Endothelial cell of umbilical vein (primary cell): Measurements from ENCODE around the gene STUM. TPM values are rescaled to one million over a fixed set of nuclear protein-coding genes. Genes with fewer than 3 reads are reported as not detected.

ENCODE experiments used
- BruUV-seq: library from RNA; stranded (reverse); fragments of 400-500 nt; replicated peaks from 2 replicates; lab custom pipeline; 2021; lab: Mats Ljungman, UMichigan
- CTCF ChIA-PET: fragments of 300-600, 350-600 bp; sonication (Branson Sonifier 250); formaldehyde crosslinking; loops from one replicate; lab custom pipeline; 2021; ENCODE audit warnings: antibody characterized with exemption, inconsistent platforms; lab: Charles Lee
- POLR2A ChIA-PET: fragments of 300-600, 350-600 bp; sonication (Branson Sonifier 250); formaldehyde crosslinking; loops from one replicate; lab custom pipeline; 2021; ENCODE audit warnings: antibody characterized with exemption, inconsistent platforms; lab: Charles Lee
- DNase-seq: peaks from one replicate; pipeline ENCODE4 v3.0.0-alpha.2; 2011; ENCODE audit warnings: low read depth, low spot score
- FAIRE-seq: peaks from 2 replicates; lab custom pipeline; 2011; peaks lifted over from hg19 to GRCh38; lab: Jason Lieb, UNC
- H2AFZ ChIP-seq: 2 replicates; pipeline ENCODE4 v1.6.0; 2012; ENCODE audit warnings: low read depth, low read length, control low read depth, inconsistent platforms
- H3K27ac ChIP-seq: 2 replicates; pipeline ENCODE4 v1.5.1; 2011; ENCODE audit warnings: low read depth, mild to moderate bottlenecking, control low read depth, low read length, moderate library complexity; ENCODE audit not compliant: insufficient read depth
- H3K27me3 ChIP-seq, 2 experiments: 2 replicates each; pipeline versions ENCODE4 v1.6.0 to v1.6.1; 2011; ENCODE audit warnings: low read length in 2 of 2, mixed read lengths in 1 of 2; ENCODE audit not compliant: control insufficient read depth in 2 of 2, insufficient read depth in 2 of 2
- H3K36me3 ChIP-seq, 2 experiments: 2 replicates in 1 of 2; 3 replicates in 1 of 2; pipeline ENCODE4 v1.5.1; 2011; ENCODE audit warnings: low read length in 2 of 2, mild to moderate bottlenecking in 1 of 2, moderate library complexity in 1 of 2; ENCODE audit not compliant: control insufficient read depth in 2 of 2, insufficient read depth in 2 of 2; ENCODE audit errors: extremely low read depth in 1 of 2
- H3K4me1 ChIP-seq: 3 replicates; pipeline ENCODE4 v1.5.1; 2011; ENCODE audit warnings: mild to moderate bottlenecking, low read length; ENCODE audit not compliant: control insufficient read depth, insufficient read depth; ENCODE audit errors: extremely low read depth
- H3K4me2 ChIP-seq: 2 replicates; pipeline ENCODE4 v1.6.1; 2011; ENCODE audit warnings: low read length, control low read depth, mixed read lengths; ENCODE audit not compliant: insufficient read depth
- H3K4me3 ChIP-seq, 3 experiments: fragments of 200-600 bp in 1 of 3; sonication (generic), shearing (Covaris generic) in 1 of 3; replicated peaks in 1 of 3; 2 replicates each; pipeline ENCODE4 v1.5.1; 2011 to 2016; ENCODE audit warnings: control low read depth in 3 of 3, low read length in 3 of 3, mild to moderate bottlenecking in 2 of 3, inconsistent platforms in 1 of 3, low read depth in 1 of 3, moderate library complexity in 1 of 3; ENCODE audit not compliant: insufficient read depth in 1 of 3
- H3K79me2 ChIP-seq: 2 replicates; pipeline ENCODE4 v1.6.0; 2012; ENCODE audit warnings: low read length, inconsistent platforms; ENCODE audit not compliant: control insufficient read depth, insufficient read depth
- H3K9ac ChIP-seq: replicated peaks from 2 replicates; pipeline ENCODE3; 2011; ENCODE audit warnings: low read length, control low read depth; ENCODE audit not compliant: insufficient read depth; ENCODE audit errors: extremely low read depth
- H3K9me1 ChIP-seq: replicated peaks from 3 replicates; pipeline ENCODE4 v1.6.0; 2011; ENCODE audit warnings: mild to moderate bottlenecking, low read length; ENCODE audit not compliant: control insufficient read depth, insufficient read depth; ENCODE audit errors: extremely low read depth
- H3K9me3 ChIP-seq: replicated peaks from 2 replicates; pipeline ENCODE4 v1.5.1; 2012; ENCODE audit warnings: low read length, inconsistent platforms; ENCODE audit not compliant: control insufficient read depth, insufficient read depth
- H4K20me1 ChIP-seq: replicated peaks from 2 replicates; pipeline ENCODE3; 2011; ENCODE audit warnings: mild to moderate bottlenecking, low read length; ENCODE audit not compliant: control insufficient read depth, insufficient read depth; ENCODE audit errors: extremely low read depth
- CTCF ChIP-seq, 2 donors: IDR thresholded peaks; 1 replicate in 1 of 2; 2 replicates in 1 of 2; pipeline ENCODE4 v1.5.1; 2011; ENCODE audit warnings: low read length in 2 of 2, mild to moderate bottlenecking in 2 of 2, moderate library complexity in 2 of 2, control low read depth in 1 of 2, inconsistent platforms in 1 of 2, low read depth in 1 of 2; ENCODE audit not compliant: insufficient read depth in 1 of 2; ENCODE audit errors: extremely low read depth in 1 of 2
- EZH2 ChIP-seq: IDR thresholded peaks from 2 replicates; pipeline ENCODE4 v1.6.1; 2012; ENCODE audit warnings: borderline replicate concordance, low read depth, mild to moderate bottlenecking, moderate library complexity, low read length, inconsistent platforms; ENCODE audit not compliant: severe bottlenecking
- FOS ChIP-seq: IDR thresholded peaks from 2 replicates; pipeline ENCODE4 v1.6.1; 2011; ENCODE audit warnings: mild to moderate bottlenecking, low read length, moderate library complexity, borderline replicate concordance; ENCODE audit not compliant: insufficient read depth
- GATA2 ChIP-seq: IDR thresholded peaks from 2 replicates; pipeline ENCODE4 v1.7.0; 2011; ENCODE audit warnings: low read depth, mild to moderate bottlenecking, moderate library complexity, mixed read lengths, low read length; ENCODE audit not compliant: insufficient read length, insufficient read depth
- JUN ChIP-seq: IDR thresholded peaks from 2 replicates; pipeline ENCODE4 v1.6.1; 2011; ENCODE audit warnings: borderline replicate concordance, low read depth; ENCODE audit not compliant: insufficient read length, insufficient read depth
- MAX ChIP-seq: IDR thresholded peaks from 2 replicates; pipeline ENCODE4 v1.6.1; 2011; ENCODE audit not compliant: insufficient read depth, insufficient read length
- MYC ChIP-seq: IDR thresholded peaks from one replicate; pipeline ENCODE4 v1.6.1; 2011; ENCODE audit warnings: mild to moderate bottlenecking, low read depth, low read length
- POLR2A ChIP-seq: IDR thresholded peaks from 2 replicates; pipeline ENCODE4 v1.6.1; 2012; ENCODE audit warnings: low read depth, mild to moderate bottlenecking, control low read depth, low read length
- POLR2AphosphoS5 ChIP-seq: IDR thresholded peaks from 2 replicates; pipeline ENCODE4 v1.6.1; 2012; ENCODE audit warnings: low read depth, mild to moderate bottlenecking, control low read depth, low read length, moderate library complexity; ENCODE audit not compliant: insufficient read depth
- dilution Hi-C: fragments of 300-500 bp; cut with MboI; formaldehyde crosslinking; loops from one replicate; pipeline ENCODE4 v1.15.0; 2019; ENCODE audit warnings: low sequenced_read_pairs; ENCODE audit not compliant: extremely low pct_ligation_motif_present
- intact Hi-C: fragments of 100-400 bp; cut with micrococcal nuclease; formaldehyde crosslinking; loops from one replicate; pipeline ENCODE4 v1.10.0; 2022
- polyA plus RNA-seq, 4 experiments: library from polyadenylated mRNA; depleted of rRNA in 3 of 4; stranded (reverse) in 3 of 4; unstranded in 1 of 4; fragments of >200 nt; gene quantifications; 2 replicates each; pipeline versions ENCODE4 v1.2.1 to v1.2.3, GENCODE V29; 2011 to 2012; ENCODE audit warnings: missing spikeins in 1 of 4
- total RNA-seq: library from RNA; stranded (reverse); gene quantifications from 2 replicates; pipeline ENCODE4 v1.2.3, GENCODE V29; 2021

Gene STUM
- total and polyA plus RNA-seq, 2 donors (not counting 3 experiments of a cell fraction or from before 2014, with no cell fraction given): not detected

- Histone ChIP-seq H3K27me3 (no peaks in the 10 kb centered on the region), H3K9ac (no peak overlapping the region), H3K4me3 (no peak overlapping the region), H3K4me2 (no peak overlapping the region), H3K27ac (no peak overlapping the region), H2AFZ (no peak overlapping the region), H4K20me1 (no peaks in the 10 kb centered on the region), H3K36me3 (no peaks in the 10 kb centered on the region), H3K79me2 (no peaks in the 10 kb centered on the region), H3K9me3 (no peaks in the 10 kb centered on the region), H3K9me1 (no peaks in the 10 kb centered on the region), H3K4me1 (no peaks in the 10 kb centered on the region)
- dilution Hi-C loops: no loop called here
- TF ChIP-seq EZH2 (no peak), POLR2AphosphoS5 (no peak), POLR2A (no peak), MAX (no peak), CTCF (IDR thresholded peaks at IDR 0.05; ENCODE audit: extremely low read depth in 1 of 2, insufficient read depth in 1 of 2, low read depth in 1 of 2, low read length in 2 of 2) (no peak), JUN (no peak), FOS (no peak), GATA2 (no peak), MYC (no peak)
- ChIA-PET CTCF (interaction anchor here (0.6 to 1.9 kb wide), 3 partner anchors 58 to 328 kb away, joined by 3 to 8 read pairs (median 4); partner anchors contain the start of gene STUM), POLR2A (no interaction called here)
- intact Hi-C loops: no loop called here
- BruUV-seq: no TSS peak
- DNase-seq (no peak), FAIRE-seq (no peak)
Observed at GRCh38 chr1:226607268-226607660, 58.7 kb downstream of the STUM start.
